Endothelial cell of umbilical vein (primary cell): ENCODE results near the gene PIN1. TPM values are rescaled to one million over a fixed set of nuclear protein-coding genes. Genes with fewer than 3 reads are reported as not detected.
"Not testable (repeated sequence)": the region's sequence is repeated elsewhere in the genome, so short reads cannot be mapped to it uniquely, and the experiment has no call there.

Experiments used
- BruUV-seq: library from RNA; stranded (reverse); fragments of 400-500 nt; replicated peaks from 2 replicates; lab custom pipeline; 2021; lab: Mats Ljungman, UMichigan
- CTCF ChIA-PET: fragments of 300-600, 350-600 bp; sonication (Branson Sonifier 250); formaldehyde crosslinking; loops from one replicate; lab custom pipeline; 2021; ENCODE audit warnings: antibody characterized with exemption, inconsistent platforms; lab: Charles Lee
- POLR2A ChIA-PET: fragments of 300-600, 350-600 bp; sonication (Branson Sonifier 250); formaldehyde crosslinking; loops from one replicate; lab custom pipeline; 2021; ENCODE audit warnings: antibody characterized with exemption, inconsistent platforms; lab: Charles Lee
- DNase-seq: peaks from one replicate; pipeline ENCODE4 v3.0.0-alpha.2; 2011; ENCODE audit warnings: low read depth, low spot score
- FAIRE-seq: peaks from 2 replicates; lab custom pipeline; 2011; peaks lifted over from hg19 to GRCh38; lab: Jason Lieb, UNC
- H2AFZ ChIP-seq: 2 replicates; pipeline ENCODE4 v1.6.0; 2012; ENCODE audit warnings: low read depth, low read length, control low read depth, inconsistent platforms
- H3K27ac ChIP-seq: 2 replicates; pipeline ENCODE4 v1.5.1; 2011; ENCODE audit warnings: low read depth, mild to moderate bottlenecking, control low read depth, low read length, moderate library complexity; ENCODE audit not compliant: insufficient read depth
- H3K27me3 ChIP-seq, 2 experiments: 2 replicates each; pipeline versions ENCODE4 v1.6.0 to v1.6.1; 2011; ENCODE audit warnings: low read length in 2 of 2, mixed read lengths in 1 of 2; ENCODE audit not compliant: control insufficient read depth in 2 of 2, insufficient read depth in 2 of 2
- H3K36me3 ChIP-seq, 2 experiments: 2 replicates in 1 of 2; 3 replicates in 1 of 2; pipeline ENCODE4 v1.5.1; 2011; ENCODE audit warnings: low read length in 2 of 2, mild to moderate bottlenecking in 1 of 2, moderate library complexity in 1 of 2; ENCODE audit not compliant: control insufficient read depth in 2 of 2, insufficient read depth in 2 of 2; ENCODE audit errors: extremely low read depth in 1 of 2
- H3K4me1 ChIP-seq: 3 replicates; pipeline ENCODE4 v1.5.1; 2011; ENCODE audit warnings: mild to moderate bottlenecking, low read length; ENCODE audit not compliant: control insufficient read depth, insufficient read depth; ENCODE audit errors: extremely low read depth
- H3K4me2 ChIP-seq: 2 replicates; pipeline ENCODE4 v1.6.1; 2011; ENCODE audit warnings: low read length, control low read depth, mixed read lengths; ENCODE audit not compliant: insufficient read depth
- H3K4me3 ChIP-seq, 3 experiments: fragments of 200-600 bp in 1 of 3; sonication (generic), shearing (Covaris generic) in 1 of 3; replicated peaks in 1 of 3; 2 replicates each; pipeline ENCODE4 v1.5.1; 2011 to 2016; ENCODE audit warnings: control low read depth in 3 of 3, low read length in 3 of 3, mild to moderate bottlenecking in 2 of 3, inconsistent platforms in 1 of 3, low read depth in 1 of 3, moderate library complexity in 1 of 3; ENCODE audit not compliant: insufficient read depth in 1 of 3
- H3K79me2 ChIP-seq: 2 replicates; pipeline ENCODE4 v1.6.0; 2012; ENCODE audit warnings: low read length, inconsistent platforms; ENCODE audit not compliant: control insufficient read depth, insufficient read depth
- H3K9ac ChIP-seq: replicated peaks from 2 replicates; pipeline ENCODE3; 2011; ENCODE audit warnings: low read length, control low read depth; ENCODE audit not compliant: insufficient read depth; ENCODE audit errors: extremely low read depth
- H3K9me1 ChIP-seq: replicated peaks from 3 replicates; pipeline ENCODE4 v1.6.0; 2011; ENCODE audit warnings: mild to moderate bottlenecking, low read length; ENCODE audit not compliant: control insufficient read depth, insufficient read depth; ENCODE audit errors: extremely low read depth
- H3K9me3 ChIP-seq: replicated peaks from 2 replicates; pipeline ENCODE4 v1.5.1; 2012; ENCODE audit warnings: low read length, inconsistent platforms; ENCODE audit not compliant: control insufficient read depth, insufficient read depth
- H4K20me1 ChIP-seq: replicated peaks from 2 replicates; pipeline ENCODE3; 2011; ENCODE audit warnings: mild to moderate bottlenecking, low read length; ENCODE audit not compliant: control insufficient read depth, insufficient read depth; ENCODE audit errors: extremely low read depth
- EZH2 ChIP-seq: IDR thresholded peaks from 2 replicates; pipeline ENCODE4 v1.6.1; 2012; ENCODE audit warnings: borderline replicate concordance, low read depth, mild to moderate bottlenecking, moderate library complexity, low read length, inconsistent platforms; ENCODE audit not compliant: severe bottlenecking
- FOS ChIP-seq: IDR thresholded peaks from 2 replicates; pipeline ENCODE4 v1.6.1; 2011; ENCODE audit warnings: mild to moderate bottlenecking, low read length, moderate library complexity, borderline replicate concordance; ENCODE audit not compliant: insufficient read depth
- GATA2 ChIP-seq: IDR thresholded peaks from 2 replicates; pipeline ENCODE4 v1.7.0; 2011; ENCODE audit warnings: low read depth, mild to moderate bottlenecking, moderate library complexity, mixed read lengths, low read length; ENCODE audit not compliant: insufficient read length, insufficient read depth
- JUN ChIP-seq: IDR thresholded peaks from 2 replicates; pipeline ENCODE4 v1.6.1; 2011; ENCODE audit warnings: borderline replicate concordance, low read depth; ENCODE audit not compliant: insufficient read length, insufficient read depth
- MYC ChIP-seq: IDR thresholded peaks from one replicate; pipeline ENCODE4 v1.6.1; 2011; ENCODE audit warnings: mild to moderate bottlenecking, low read depth, low read length
- POLR2A ChIP-seq: IDR thresholded peaks from 2 replicates; pipeline ENCODE4 v1.6.1; 2012; ENCODE audit warnings: low read depth, mild to moderate bottlenecking, control low read depth, low read length
- POLR2AphosphoS5 ChIP-seq: IDR thresholded peaks from 2 replicates; pipeline ENCODE4 v1.6.1; 2012; ENCODE audit warnings: low read depth, mild to moderate bottlenecking, control low read depth, low read length, moderate library complexity; ENCODE audit not compliant: insufficient read depth
- dilution Hi-C: fragments of 300-500 bp; cut with MboI; formaldehyde crosslinking; loops from one replicate; pipeline ENCODE4 v1.15.0; 2019; ENCODE audit warnings: low sequenced_read_pairs; ENCODE audit not compliant: extremely low pct_ligation_motif_present
- intact Hi-C: fragments of 100-400 bp; cut with micrococcal nuclease; formaldehyde crosslinking; loops from one replicate; pipeline ENCODE4 v1.10.0; 2022
- polyA plus RNA-seq, 4 experiments: library from polyadenylated mRNA; depleted of rRNA in 3 of 4; stranded (reverse) in 3 of 4; unstranded in 1 of 4; fragments of >200 nt; gene quantifications; 2 replicates each; pipeline versions ENCODE4 v1.2.1 to v1.2.3, GENCODE V29; 2011 to 2012; ENCODE audit warnings: missing spikeins in 1 of 4
- total RNA-seq: library from RNA; stranded (reverse); gene quantifications from 2 replicates; pipeline ENCODE4 v1.2.3, GENCODE V29; 2021
- TF ChIP-seq, protein P1 (sequence below): IDR thresholded peaks from 2 replicates; pipeline ENCODE4 v1.6.1; 2011; ENCODE audit not compliant: insufficient read depth, insufficient read length
- TF ChIP-seq, protein P2 (sequence below), 2 donors: IDR thresholded peaks; 1 replicate in 1 of 2; 2 replicates in 1 of 2; pipeline ENCODE4 v1.5.1; 2011; ENCODE audit warnings: low read length in 2 of 2, mild to moderate bottlenecking in 2 of 2, moderate library complexity in 2 of 2, control low read depth in 1 of 2, inconsistent platforms in 1 of 2, low read depth in 1 of 2; ENCODE audit not compliant: insufficient read depth in 1 of 2; ENCODE audit errors: extremely low read depth in 1 of 2

The PIN1 gene
- total and polyA plus RNA-seq, 2 donors (not counting 3 experiments of a cell fraction or from before 2014, with no cell fraction given) = 97.4 to 115 TPM

DNA sequence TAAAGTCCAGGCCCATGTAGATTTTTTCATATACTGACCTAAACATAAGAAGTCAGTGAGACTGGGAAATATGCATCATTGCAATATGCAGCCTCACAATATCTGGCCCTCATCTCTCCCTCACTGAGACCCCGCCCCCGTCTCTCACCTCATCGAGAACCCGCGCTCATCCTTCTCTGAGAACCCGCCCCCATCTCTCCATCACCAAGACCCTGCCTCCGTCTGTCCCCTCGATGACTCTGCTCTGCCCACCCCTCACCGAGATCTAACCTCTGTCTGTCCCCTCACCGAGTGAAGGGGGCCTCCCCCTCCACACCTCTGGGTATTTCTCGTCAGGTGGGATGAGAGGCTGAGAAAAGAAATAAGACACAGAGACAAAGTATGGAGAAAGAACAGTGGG, 46.1 kb upstream of the PIN1 start:
- ChIA-PET CTCF (interaction anchor here (0.6 kb wide), 1 partner anchor 161 kb away, joined by 3 read pairs; no protein-coding TSS in a partner anchor), POLR2A (no interaction called here)
- Histone ChIP-seq H3K4me3 (no peak overlapping the region), H4K20me1 (no peaks in the 10 kb centered on the region), H3K4me1 (peaks cover 4% of the 10 kb centered on the region), H3K27me3 (no peaks in the 10 kb centered on the region), H3K9me1 (no peaks in the 10 kb centered on the region), H3K27ac (no peak overlapping the region), H3K9ac (no peak overlapping the region), H3K9me3 (no peaks in the 10 kb centered on the region), H3K79me2 (no peaks in the 10 kb centered on the region), H3K4me2 (no peak overlapping the region), H3K36me3 (no peaks in the 10 kb centered on the region), H2AFZ (no peak overlapping the region)
- intact Hi-C loops = no loop called here
- no peak for DNase-seq
- FAIRE-seq = no peak
- BruUV-seq = no TSS peak
- TF ChIP-seq, protein P1, sequence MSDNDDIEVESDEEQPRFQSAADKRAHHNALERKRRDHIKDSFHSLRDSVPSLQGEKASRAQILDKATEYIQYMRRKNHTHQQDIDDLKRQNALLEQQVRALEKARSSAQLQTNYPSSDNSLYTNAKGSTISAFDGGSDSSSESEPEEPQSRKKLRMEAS = no peak
- TF ChIP-seq GATA2 (no peak), JUN (no peak), POLR2AphosphoS5 (no peak), EZH2 (no peak), MYC (no peak), POLR2A (no peak), FOS (no peak)
- TF ChIP-seq, protein P2, sequence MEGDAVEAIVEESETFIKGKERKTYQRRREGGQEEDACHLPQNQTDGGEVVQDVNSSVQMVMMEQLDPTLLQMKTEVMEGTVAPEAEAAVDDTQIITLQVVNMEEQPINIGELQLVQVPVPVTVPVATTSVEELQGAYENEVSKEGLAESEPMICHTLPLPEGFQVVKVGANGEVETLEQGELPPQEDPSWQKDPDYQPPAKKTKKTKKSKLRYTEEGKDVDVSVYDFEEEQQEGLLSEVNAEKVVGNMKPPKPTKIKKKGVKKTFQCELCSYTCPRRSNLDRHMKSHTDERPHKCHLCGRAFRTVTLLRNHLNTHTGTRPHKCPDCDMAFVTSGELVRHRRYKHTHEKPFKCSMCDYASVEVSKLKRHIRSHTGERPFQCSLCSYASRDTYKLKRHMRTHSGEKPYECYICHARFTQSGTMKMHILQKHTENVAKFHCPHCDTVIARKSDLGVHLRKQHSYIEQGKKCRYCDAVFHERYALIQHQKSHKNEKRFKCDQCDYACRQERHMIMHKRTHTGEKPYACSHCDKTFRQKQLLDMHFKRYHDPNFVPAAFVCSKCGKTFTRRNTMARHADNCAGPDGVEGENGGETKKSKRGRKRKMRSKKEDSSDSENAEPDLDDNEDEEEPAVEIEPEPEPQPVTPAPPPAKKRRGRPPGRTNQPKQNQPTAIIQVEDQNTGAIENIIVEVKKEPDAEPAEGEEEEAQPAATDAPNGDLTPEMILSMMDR (IDR thresholded peaks at IDR 0.05; ENCODE audit: extremely low read depth in 1 of 2, insufficient read depth in 1 of 2, low read depth in 1 of 2, low read length in 2 of 2) = no peak
- dilution Hi-C loops = no loop called here

DNA sequence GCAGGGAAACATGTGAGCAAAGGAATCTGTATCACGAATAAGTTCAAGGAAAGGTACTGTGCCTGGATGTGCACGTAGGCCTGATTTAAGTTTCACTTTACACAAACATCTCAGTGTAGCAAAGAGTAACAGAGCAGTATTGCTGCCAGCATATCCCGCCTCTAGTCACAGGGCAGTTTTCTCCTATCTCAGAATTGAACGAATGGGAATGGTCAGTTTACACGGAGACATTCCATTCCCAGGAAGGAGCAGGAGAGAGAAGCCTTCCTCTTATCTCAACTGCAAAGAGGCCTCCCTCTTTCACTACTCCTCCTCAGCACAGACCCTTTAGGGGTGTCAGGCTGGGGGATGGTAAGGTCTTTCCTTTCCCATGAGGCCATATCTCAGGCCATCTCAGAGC, 45.5 kb upstream of the PIN1 start:
- H3K36me3 ChIP-seq, H3K4me1 ChIP-seq, H2AFZ ChIP-seq, BruUV-seq, H3K4me2 ChIP-seq, H3K9ac ChIP-seq, H3K4me3 ChIP-seq, DNase-seq, FAIRE-seq, H3K27ac ChIP-seq, H4K20me1 ChIP-seq, H3K79me2 ChIP-seq, POLR2A ChIA-PET, intact Hi-C loops, H3K9me3 ChIP-seq, dilution Hi-C loops, CTCF ChIA-PET, H3K27me3 ChIP-seq, H3K9me1 ChIP-seq: not testable (repeated sequence)

DNA sequence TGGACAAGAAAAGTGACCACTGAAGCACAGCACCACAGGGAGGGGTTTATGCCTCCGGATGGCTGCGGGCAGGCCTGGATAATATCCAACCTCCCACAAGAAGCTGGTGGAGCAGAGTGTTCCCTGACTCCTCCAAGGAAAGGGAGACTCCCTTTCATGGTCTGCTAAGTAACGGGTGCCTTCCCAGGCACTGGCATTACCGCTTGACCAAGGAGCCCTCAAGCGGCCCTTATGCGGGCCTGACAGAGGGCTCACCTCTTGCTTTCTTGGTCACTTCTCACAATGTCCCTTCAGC, 44.1 kb upstream of the PIN1 start:
- intact Hi-C loops = loop anchor here (1.0 kb wide), 1 partner anchor 166 kb away; no protein-coding TSS in a partner anchor
- not testable (repeated sequence) for H3K4me3 ChIP-seq

More for the DNA sequence above, 44.1 kb upstream of the PIN1 start:
- H3K9me1 ChIP-seq, H3K9me3 ChIP-seq, POLR2A ChIA-PET, H3K27ac ChIP-seq, H3K36me3 ChIP-seq, H3K79me2 ChIP-seq, FAIRE-seq, H3K4me1 ChIP-seq, H2AFZ ChIP-seq, H3K27me3 ChIP-seq, BruUV-seq, DNase-seq, H3K4me2 ChIP-seq, H4K20me1 ChIP-seq, H3K9ac ChIP-seq: not testable (repeated sequence)
- dilution Hi-C loops = loop anchor here (10.0 kb wide), 1 partner anchor 166 kb away; the partner anchor contains the start of gene ZNF561
- CTCF ChIA-PET = interaction anchor here (0.9 to 1.4 kb wide), 3 partner anchors 163 to 586 kb away, joined by 3 to 8 read pairs (median 6); no protein-coding TSS in a partner anchor
